Measurements from ENCODE around the gene ATG5. TPM values are rescaled to one million over a fixed set of nuclear protein-coding genes. Genes with fewer than 3 reads are reported as not detected.

ATG5 gene
- total RNA-seq, 1 donor from 2014 or later = 39.3 TPM

DNA sequence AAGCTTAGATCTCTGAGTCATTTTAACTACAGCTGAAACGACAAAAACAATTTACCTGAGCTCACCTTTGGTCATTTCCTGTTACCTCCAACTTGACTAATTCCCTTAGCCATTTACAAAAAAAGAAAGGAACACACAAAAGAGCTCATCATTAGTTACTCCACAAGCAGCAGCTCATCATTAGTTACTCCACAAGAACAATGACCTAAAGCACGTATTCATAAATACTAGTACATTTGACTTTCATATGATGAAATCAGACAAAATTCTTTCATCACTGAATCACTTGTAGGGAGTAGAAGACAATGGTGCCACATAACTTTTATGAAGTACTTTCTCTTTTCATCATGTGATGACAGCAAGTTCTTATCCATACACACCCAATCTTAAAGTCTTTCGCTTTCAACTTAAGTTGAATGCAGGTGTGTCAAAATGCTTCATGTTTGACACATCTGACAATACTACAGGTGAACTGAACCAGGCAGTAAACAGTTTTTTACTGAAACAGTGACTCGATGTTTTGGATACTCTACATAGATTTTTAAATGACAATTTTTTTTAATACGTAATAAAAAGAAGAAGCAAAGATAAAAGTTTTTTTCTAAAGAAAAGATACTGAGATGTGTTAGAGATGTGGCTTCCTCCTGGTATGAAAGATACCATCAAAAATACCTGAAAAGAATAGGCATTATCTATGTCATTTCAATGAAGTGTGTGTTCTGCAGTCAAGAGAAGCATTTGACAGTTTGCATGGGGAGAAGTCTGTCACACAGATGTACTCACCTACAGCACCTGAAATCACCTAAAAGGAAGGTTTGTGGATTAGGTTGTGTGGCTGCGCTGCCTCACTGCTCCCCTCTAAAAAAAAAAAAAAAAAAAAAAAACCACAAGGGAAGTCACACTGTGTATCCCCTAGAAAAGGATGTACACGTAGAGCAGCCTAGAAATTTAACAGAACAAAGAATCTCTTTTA, 130.3 kb downstream of the ATG5 start:
- peak overlapping the region; percentile 81 for H3K27ac Mint-ChIP-seq (ENCODE audit: unreplicated experiment)
- no peaks in the 10 kb centered on the region for H3K9me3 ChIP-seq (ENCODE audit: insufficient read depth, low read depth, low read length)
- FAIRE-seq (peak; percentile 45), DNase-seq (ENCODE audit: low read depth) (peak; percentile 66)
- H3K27me3 Mint-ChIP-seq (ENCODE audit: low read depth, unreplicated experiment) = no peaks in the 10 kb centered on the region
- TF ChIP-seq EZH2 (IDR thresholded peaks at IDR 0.05; ENCODE audit: insufficient read depth, low read length) (no peak), CTCF (IDR thresholded peaks at IDR 0.05; ENCODE audit: insufficient read depth, low read depth, low read length) (no peak)
- peaks cover 2% of the 10 kb centered on the region for H3K36me3 ChIP-seq (ENCODE audit: insufficient read depth, low read length)
- H3K4me1 ChIP-seq (ENCODE audit: insufficient read depth, low read length) = peaks cover 4% of the 10 kb centered on the region
- no peaks in the 10 kb centered on the region for H3K79me2 ChIP-seq (ENCODE audit: insufficient read depth, low read length)
- no peak overlapping the region for H2AFZ ChIP-seq (ENCODE audit: low read depth, low read length)
- H3K27me3 ChIP-seq (ENCODE audit: insufficient read depth, low read length) = no peaks in the 10 kb centered on the region
- H3K4me3 ChIP-seq (ENCODE audit: insufficient read depth, low read depth, low read length) = no peak overlapping the region
- peaks cover 3% of the 10 kb centered on the region for H3K36me3 Mint-ChIP-seq (ENCODE audit: low read depth, unreplicated experiment)
- H3K9ac ChIP-seq (ENCODE audit: low read length) = no peak overlapping the region
- no peak overlapping the region for H3K27ac ChIP-seq (ENCODE audit: low read depth, low read length)
- H3K4me2 ChIP-seq (ENCODE audit: low read length) = peak overlapping the region; percentile 3
- no peak overlapping the region for H3K4me3 Mint-ChIP-seq (ENCODE audit: unreplicated experiment)
- H3K9me3 Mint-ChIP-seq (ENCODE audit: unreplicated experiment) = no peaks in the 10 kb centered on the region
- peaks cover 37% of the 10 kb centered on the region for H3K4me1 Mint-ChIP-seq (ENCODE audit: low read depth, unreplicated experiment)
- H4K20me1 ChIP-seq (ENCODE audit: insufficient read depth, low read length) = no peaks in the 10 kb centered on the region

DNA sequence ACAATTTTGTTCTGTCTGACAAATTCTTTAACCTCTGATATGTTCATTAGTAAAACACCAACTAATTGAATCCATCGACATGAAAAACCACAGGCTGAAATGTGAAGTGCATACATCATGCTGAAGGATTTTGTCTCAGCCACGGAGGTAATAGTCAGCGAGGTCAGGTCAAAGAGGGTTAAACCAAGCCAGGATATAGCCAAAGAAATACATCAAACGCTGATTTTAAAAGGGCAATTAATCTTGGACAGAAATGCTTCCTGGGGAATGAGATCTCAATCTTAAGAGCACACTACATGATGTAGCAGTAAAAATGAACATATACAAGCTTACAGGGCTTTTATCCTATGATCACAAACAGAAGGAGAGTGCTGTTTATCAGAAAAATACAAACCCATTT, 132.7 kb downstream of the ATG5 start:
- no peaks in the 10 kb centered on the region for H3K79me2 ChIP-seq (ENCODE audit: insufficient read depth, low read length)
- Mint-ChIP-seq H3K4me3 (ENCODE audit: unreplicated experiment) (no peak overlapping the region), H3K27me3 (ENCODE audit: low read depth, unreplicated experiment) (no peaks in the 10 kb centered on the region), H3K4me1 (ENCODE audit: low read depth, unreplicated experiment) (peaks cover 31% of the 10 kb centered on the region), H3K36me3 (ENCODE audit: low read depth, unreplicated experiment) (peaks cover 3% of the 10 kb centered on the region), H3K9me3 (ENCODE audit: unreplicated experiment) (no peaks in the 10 kb centered on the region), H3K27ac (ENCODE audit: unreplicated experiment) (peak overlapping the region; percentile 81)
- FAIRE-seq (peak; percentile 81), DNase-seq (ENCODE audit: low read depth) (peak; percentile 88)
- no peaks in the 10 kb centered on the region for H3K27me3 ChIP-seq (ENCODE audit: insufficient read depth, low read length)
- peaks cover 4% of the 10 kb centered on the region for H3K4me1 ChIP-seq (ENCODE audit: insufficient read depth, low read length)
- peak overlapping the region; percentile 62 for H3K27ac ChIP-seq (ENCODE audit: low read depth, low read length)
- H3K9ac ChIP-seq (ENCODE audit: low read length) = peak overlapping the region; percentile 50
- H4K20me1 ChIP-seq (ENCODE audit: insufficient read depth, low read length) = no peaks in the 10 kb centered on the region
- H3K4me2 ChIP-seq (ENCODE audit: low read length) = peak overlapping the region; percentile 57
- TF ChIP-seq CTCF (IDR thresholded peaks at IDR 0.05; ENCODE audit: insufficient read depth, low read depth, low read length) (no peak), EZH2 (IDR thresholded peaks at IDR 0.05; ENCODE audit: insufficient read depth, low read length) (no peak)
- H3K9me3 ChIP-seq (ENCODE audit: insufficient read depth, low read depth, low read length) = no peaks in the 10 kb centered on the region
- H3K36me3 ChIP-seq (ENCODE audit: insufficient read depth, low read length) = no peaks in the 10 kb centered on the region
- no peak overlapping the region for H3K4me3 ChIP-seq (ENCODE audit: insufficient read depth, low read depth, low read length)
- no peak overlapping the region for H2AFZ ChIP-seq (ENCODE audit: low read depth, low read length)
